GM10248 (cell line): Measurements from ENCODE around the gene SLC29A4.
"Not testable (repeated sequence)": the region's sequence is repeated elsewhere in the genome, so short reads cannot be mapped to it uniquely, and the experiment has no call there.

Experiments
- CTCF ChIA-PET: fragments of 300-600 bp; sonication (Branson Sonifier 250); formaldehyde crosslinking; extraction: SDS; loops from one replicate; lab custom pipeline; 2021; ENCODE audit warnings: antibody characterized with exemption; lab: Yijun Ruan, JAX
- POLR2A ChIA-PET: fragments of 350-650 bp; sonication (Branson Sonifier 250); formaldehyde crosslinking; extraction: SDS; loops from one replicate; lab custom pipeline; 2020; ENCODE audit warnings: antibody characterized with exemption; lab: Yijun Ruan, JAX
- DNase-seq: peaks from one replicate; pipeline ENCODE4 v3.0.0; 2012; ENCODE audit errors: extremely low spot score
- TF ChIP-seq, protein P1 (sequence below): IDR thresholded peaks from 2 replicates; pipeline ENCODE4 v1.5.1; 2012; ENCODE audit warnings: mild to moderate bottlenecking, low read depth; ENCODE audit errors: extremely low read depth, missing control alignments, control extremely low read depth

Gene SLC29A4

DNA sequence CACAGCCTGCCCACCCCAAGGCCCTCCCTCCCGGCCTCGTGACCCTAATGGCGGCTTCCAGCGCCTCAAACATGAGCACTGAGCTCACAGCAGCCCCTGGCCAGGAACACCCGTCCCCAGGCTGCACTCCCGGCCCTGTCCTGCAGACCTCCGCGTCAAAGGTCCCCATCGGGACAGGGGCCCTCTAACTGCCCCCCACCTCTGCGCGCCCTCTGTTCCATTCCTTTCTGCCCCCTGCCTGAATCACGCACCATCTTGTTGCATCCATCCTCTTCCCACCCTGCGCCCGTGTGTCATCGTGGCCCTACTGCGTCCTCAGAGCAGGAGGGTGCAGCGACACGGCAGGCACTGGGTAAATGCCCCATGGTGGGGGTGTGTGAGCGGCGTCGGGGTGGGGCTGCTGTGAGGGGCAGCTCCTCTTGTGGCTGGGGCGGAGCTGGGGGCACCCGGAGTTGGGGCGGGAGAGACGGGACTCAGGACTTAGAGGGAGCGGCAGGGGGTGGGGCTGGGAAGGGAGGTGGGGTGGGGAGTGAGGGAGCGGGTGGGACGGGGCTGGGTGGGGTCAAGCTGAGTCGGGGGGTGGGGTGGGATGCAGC, 13.4 kb downstream of the SLC29A4 start:
- POLR2A ChIA-PET, result no interaction called here
- no peak for DNase-seq
- TF ChIP-seq, protein P1, sequence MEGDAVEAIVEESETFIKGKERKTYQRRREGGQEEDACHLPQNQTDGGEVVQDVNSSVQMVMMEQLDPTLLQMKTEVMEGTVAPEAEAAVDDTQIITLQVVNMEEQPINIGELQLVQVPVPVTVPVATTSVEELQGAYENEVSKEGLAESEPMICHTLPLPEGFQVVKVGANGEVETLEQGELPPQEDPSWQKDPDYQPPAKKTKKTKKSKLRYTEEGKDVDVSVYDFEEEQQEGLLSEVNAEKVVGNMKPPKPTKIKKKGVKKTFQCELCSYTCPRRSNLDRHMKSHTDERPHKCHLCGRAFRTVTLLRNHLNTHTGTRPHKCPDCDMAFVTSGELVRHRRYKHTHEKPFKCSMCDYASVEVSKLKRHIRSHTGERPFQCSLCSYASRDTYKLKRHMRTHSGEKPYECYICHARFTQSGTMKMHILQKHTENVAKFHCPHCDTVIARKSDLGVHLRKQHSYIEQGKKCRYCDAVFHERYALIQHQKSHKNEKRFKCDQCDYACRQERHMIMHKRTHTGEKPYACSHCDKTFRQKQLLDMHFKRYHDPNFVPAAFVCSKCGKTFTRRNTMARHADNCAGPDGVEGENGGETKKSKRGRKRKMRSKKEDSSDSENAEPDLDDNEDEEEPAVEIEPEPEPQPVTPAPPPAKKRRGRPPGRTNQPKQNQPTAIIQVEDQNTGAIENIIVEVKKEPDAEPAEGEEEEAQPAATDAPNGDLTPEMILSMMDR, result no peak
- CTCF ChIA-PET, result no interaction called here

DNA sequence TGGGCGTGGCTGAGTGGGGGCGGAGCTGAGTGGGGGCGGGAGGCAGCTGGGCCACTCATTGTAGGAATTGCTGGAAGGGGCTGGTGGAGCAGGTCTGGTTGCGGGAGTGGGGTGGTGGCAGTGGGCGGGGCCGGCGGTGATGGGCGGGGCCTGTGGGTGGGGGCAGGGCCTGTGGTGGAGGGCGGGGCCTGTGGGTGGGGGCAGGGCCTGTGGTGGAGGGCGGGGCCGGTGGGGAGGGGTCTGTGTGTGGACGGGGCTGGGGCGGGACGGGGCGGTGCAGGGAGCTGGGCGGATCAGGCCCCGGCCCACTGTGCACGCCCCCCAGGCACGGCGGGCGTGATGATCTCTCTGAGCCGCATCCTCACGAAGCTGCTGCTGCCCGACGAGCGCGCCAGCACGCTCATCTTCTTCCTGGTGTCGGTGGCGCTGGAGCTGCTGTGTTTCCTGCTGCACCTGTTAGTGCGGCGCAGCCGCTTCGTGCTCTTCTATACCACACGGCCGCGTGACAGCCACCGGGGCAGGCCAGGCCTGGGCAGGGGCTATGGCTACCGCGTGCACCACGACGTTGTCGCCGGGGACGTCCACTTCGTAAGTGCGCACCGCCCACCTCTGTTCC, 14.0 kb downstream of the SLC29A4 start:
- DNase-seq, result peak; percentile 77
- TF ChIP-seq, protein P1, result no peak
- POLR2A ChIA-PET, result no interaction called here
- CTCF ChIA-PET, result no interaction called here

DNA sequence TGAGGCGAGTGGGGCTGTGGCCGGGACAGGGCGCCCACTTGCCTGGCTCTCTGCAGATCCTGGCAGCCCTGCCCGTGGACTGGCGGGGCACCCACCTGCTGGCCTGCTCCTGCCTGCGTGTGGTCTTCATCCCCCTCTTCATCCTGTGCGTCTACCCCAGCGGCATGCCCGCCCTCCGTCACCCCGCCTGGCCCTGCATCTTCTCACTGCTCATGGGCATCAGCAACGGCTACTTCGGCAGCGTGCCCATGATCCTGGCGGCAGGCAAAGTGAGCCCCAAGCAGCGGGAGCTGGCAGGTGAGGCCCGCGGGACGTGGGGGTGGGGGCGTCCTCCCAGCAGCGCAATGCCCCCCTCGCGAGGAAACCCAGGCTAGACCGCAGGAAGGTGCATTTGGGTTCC, 17.6 kb downstream of the SLC29A4 start:
- DNase-seq, result no peak
- POLR2A ChIA-PET, result no interaction called here
- CTCF ChIA-PET, result no interaction called here
- TF ChIP-seq, protein P1, result no peak

DNA sequence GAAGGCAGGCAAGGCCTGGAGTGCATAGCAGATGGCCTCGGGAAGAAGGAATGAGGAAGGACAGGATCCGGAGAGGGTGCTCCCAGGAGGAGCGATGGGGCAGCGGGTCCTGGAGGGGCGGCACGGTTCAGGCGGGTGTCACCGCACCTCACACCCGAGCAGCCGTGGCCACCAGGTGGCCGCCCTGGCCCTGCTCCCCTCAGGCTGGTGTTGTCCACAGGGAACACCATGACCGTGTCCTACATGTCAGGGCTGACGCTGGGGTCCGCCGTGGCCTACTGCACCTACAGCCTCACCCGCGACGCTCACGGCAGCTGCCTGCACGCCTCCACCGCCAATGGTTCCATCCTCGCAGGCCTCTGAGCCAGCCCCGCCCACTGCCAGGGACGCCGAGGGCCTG, 19.8 kb downstream of the SLC29A4 start:
- TF ChIP-seq, protein P1, result no peak
- ChIA-PET POLR2A (no interaction called here), CTCF (no interaction called here)
- DNase-seq, result no peak

DNA sequence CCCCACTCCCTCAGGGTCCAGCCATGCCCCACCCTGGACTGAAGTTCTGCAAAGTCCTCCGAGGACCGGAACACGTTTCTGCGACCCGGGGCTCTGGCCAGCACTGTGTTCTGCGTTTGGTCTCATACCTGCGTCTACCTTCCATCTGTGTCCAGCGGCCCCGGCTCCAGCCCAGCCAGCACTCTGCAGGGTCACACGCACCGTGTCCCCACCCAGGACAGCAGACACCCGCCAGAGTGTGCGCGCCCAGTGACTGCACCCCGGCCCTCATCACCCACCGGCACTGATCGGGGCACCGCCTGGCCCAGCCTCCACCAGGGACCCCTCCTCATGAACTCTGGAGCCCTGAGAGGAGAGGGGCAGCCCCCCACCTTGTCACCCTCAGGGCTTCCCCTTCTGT, 20.3 kb downstream of the SLC29A4 start:
- ChIA-PET CTCF (no interaction called here), POLR2A (no interaction called here)
- no peak for DNase-seq
- TF ChIP-seq, protein P1, result no peak

DNA sequence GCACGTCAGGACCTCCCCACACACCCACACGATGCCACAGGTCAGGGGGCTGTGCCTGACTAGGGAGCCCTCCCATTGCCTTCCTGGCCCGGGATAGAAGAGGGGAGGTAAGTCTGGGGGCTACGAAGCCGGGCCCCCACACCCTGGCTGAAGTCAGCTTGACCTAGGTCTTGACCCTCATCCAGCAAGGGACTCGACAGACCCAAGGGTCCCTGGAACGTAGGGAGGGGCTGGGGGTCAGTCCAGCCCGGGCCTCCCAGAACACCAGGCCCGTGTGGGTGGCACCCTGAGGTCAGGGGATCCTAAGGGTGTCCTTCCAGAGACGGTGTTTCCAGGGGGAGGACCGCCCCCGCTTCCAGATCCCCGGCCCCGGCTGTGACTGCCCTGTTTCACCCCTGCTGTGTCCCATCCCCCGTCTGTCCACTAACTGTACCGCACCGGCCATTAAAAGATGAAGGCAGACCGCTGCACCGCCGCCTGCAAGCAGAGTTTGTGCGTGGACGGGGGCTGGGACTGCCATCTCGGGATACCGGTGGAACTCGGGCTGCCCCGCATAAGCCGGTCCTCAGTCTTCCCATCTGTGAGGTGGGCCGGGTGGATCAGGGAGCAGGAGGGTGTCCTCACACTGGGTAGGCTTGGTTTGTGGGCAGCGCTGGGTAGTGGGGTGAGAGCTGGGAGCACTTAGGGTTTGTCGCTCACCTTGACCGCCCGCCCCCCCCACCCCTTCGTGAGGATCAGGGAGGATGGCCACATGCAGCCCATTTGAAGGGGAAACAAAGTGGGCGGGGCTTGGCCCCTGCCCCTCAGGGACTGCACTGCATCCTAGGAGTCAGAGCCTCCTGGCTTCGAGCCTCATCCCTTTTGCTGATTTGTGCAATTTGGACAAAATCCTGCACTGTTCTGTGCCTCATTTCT, 21.1 kb downstream of the SLC29A4 start:
- TF ChIP-seq, protein P1, result no peak
- POLR2A ChIA-PET, result no interaction called here
- CTCF ChIA-PET, result no interaction called here
- no peak for DNase-seq

DNA sequence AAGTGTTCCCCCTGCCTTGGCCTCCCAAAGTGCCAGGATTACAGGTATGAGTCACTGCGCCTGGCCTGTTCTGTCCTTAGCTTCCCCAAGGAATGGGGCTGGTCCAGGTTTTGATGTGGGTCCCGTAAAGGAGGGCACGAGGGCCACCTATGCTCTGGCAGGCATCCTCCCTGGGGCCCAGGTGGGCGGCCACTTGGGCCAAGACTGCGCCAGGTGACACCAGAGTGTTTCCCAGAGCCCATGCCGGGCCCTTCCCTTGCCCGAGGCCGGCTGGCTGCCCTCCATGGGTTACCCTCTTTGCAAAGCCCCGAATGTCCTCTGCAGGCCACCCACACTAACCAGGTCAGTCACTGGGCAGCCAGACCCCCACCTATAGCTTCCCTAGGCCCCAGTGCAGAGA, 22.3 kb downstream of the SLC29A4 start:
- DNase-seq, POLR2A ChIA-PET, CTCF ChIA-PET: not testable (repeated sequence)

DNA sequence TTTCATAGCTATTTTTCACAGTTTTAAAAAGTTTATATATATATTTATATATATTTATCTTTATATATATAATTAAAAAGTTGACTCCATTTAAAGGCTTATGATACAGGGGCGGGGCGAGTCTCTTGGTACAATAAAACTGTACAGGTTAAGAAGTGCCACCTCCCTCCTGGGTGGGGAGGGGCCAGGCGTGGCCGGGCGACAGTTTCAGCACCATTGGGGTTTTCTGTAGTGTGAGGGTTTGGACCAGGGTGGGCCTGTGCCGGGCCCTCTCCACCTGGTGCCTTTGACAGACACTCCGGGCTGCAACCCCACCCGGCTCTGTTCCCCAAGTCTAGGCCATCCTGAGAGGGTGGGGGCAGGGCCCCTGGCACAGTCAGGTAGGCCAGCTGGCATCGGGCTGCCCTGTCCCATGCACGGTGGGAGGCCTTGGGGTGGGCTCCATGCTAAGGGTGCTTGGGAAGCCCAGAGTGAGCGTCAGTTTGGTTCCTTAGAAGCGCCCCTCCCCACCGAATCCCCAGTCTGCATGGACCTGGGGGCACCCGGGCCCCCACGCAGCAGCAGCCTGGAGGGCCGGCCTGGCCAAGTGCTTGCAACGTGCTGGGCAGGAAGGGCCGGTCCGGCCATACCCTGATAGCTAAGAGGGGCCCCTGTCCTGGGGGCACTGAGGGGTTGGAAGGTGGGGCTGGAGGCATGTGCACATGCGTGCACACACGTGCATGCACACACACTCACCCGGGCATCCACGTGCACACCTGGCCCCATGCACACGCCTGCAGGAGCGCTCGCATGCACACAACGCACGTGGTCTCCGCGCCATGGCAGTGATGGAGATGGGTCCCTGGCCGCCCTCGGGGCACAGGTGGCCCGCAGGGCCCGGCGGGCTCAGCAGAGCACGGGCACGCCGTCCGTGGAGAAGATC, 24.7 kb downstream of the SLC29A4 start:
- DNase-seq, CTCF ChIA-PET, POLR2A ChIA-PET: not testable (repeated sequence)
